ENCODE data around the gene TOR4A. TPM values are rescaled to one million over a fixed set of nuclear protein-coding genes. Genes with fewer than 3 reads are reported as not detected.

The TOR4A gene
- total and polyA plus RNA-seq, 2 donors (not counting 1 experiment from before 2014, with no cell fraction given) = 8.3 to 15.3 TPM

DNA sequence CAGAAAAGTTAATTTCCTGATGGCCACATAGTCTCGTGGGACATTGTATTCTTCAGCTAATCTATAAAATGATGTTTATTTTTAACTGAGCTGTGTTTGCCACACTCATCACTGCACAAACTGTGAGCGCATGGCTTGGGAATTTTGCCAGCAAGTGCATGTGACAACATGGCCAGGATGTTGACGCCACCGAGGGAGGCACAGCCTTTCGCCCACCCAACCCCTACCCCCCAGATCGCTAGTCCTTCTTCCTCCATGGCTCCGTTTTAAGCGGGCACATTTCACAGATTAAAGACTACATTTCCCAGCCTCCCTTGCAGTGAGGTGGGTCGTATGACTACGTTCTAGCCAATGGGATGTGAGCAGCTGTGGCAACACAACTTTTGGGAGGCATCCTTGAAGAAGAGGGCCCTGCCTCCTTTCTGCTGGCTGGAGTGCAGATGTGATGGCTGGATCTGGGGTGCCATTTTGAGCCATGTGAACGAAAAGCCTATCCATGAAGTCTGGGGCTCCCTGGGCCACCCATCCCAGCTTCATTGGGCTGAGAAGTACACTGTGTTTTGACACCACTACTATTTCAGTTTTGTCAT lies 16.7 kb downstream of the TOR4A start:
- ChIA-PET CTCF (interaction anchor here (1.1 to 1.3 kb wide), 2 partner anchors 18 to 151 kb away, joined by 3 read pairs; no protein-coding TSS in a partner anchor), POLR2A (interaction anchor here (0.5 kb wide), 1 partner anchor 252 kb away, joined by 6 read pairs; no protein-coding TSS in a partner anchor)
- H3K9me3 ChIP-seq (ENCODE audit: control extremely low read depth in 1 of 3, control insufficient read depth in 2 of 3, insufficient read depth in 1 of 3, low read length in 2 of 3) = peaks cover 0 to 26% (median 4%) of the 10 kb centered on the region in 3 donors
- WGBS (ENCODE audit: insufficient coverage) = 38% methylated on average over 7 of the region's 11 CpGs
- H3K27ac ChIP-seq (ENCODE audit: low read length in 2 of 2) = no peak overlapping the region
- Mint-ChIP-seq H3K4me3 (peak overlapping the region; percentile 73), H3K4me1 (peaks cover 15% of the 10 kb centered on the region), H3K27me3 (peaks cover 27% of the 10 kb centered on the region), H3K9me3 (ENCODE audit: insufficient read depth) (no peaks in the 10 kb centered on the region), H3K27ac (peak overlapping the region; percentile 26)
- peak overlapping the region; percentile 95 for H3K4me2 ChIP-seq (replicated peaks; ENCODE audit: low read depth, low read length, poor library complexity, severe bottlenecking)
- intact Hi-C loops (cut with micrococcal nuclease) = loop anchor here (10.0 kb wide), 1 partner anchor 241 kb away; no protein-coding TSS in a partner anchor
- H3K4me3 ChIP-seq (ENCODE audit: control extremely low read depth in 1 of 5, extremely low read depth in 1 of 5, insufficient read depth in 1 of 5, low read depth in 2 of 5, low read length in 4 of 5) = no peak overlapping the region
- DNase-seq (peak; percentile 53), ATAC-seq (ENCODE audit: low read depth) (no peak)
- peaks cover 25 to 28% of the 10 kb centered on the region in 2 donors for H3K4me1 ChIP-seq (ENCODE audit: control insufficient read depth in 2 of 2, insufficient read depth in 2 of 2, low read length in 2 of 2)
- H3K27me3 ChIP-seq (replicated peaks in 1 of 4; ENCODE audit: control extremely low read depth in 1 of 4, control insufficient read depth in 3 of 4, insufficient read depth in 4 of 4, low read length in 3 of 4) = peaks cover 0 to 48% (median 26%) of the 10 kb centered on the region in 4 experiments
- peak overlapping the region; percentile 64 for H2AFZ ChIP-seq (ENCODE audit: insufficient read depth, low read depth, low read length, poor library complexity, severe bottlenecking)
- peaks cover 9% of the 10 kb centered on the region for H4K20me1 ChIP-seq (ENCODE audit: control insufficient read depth, insufficient read depth, low read length, poor library complexity, severe bottlenecking)
- no peaks in the 10 kb centered on the region for H3K79me2 ChIP-seq (ENCODE audit: control insufficient read depth, insufficient read depth, low read length)
- no peak overlapping the region for H3K9ac ChIP-seq (ENCODE audit: low read length)
- H3K36me3 ChIP-seq (replicated peaks in 1 of 2; ENCODE audit: control extremely low read depth in 1 of 2, control insufficient read depth in 1 of 2, extremely low read depth in 1 of 2, insufficient read depth in 2 of 2, low read length in 1 of 2) = no peaks in the 10 kb centered on the region
- TF ChIP-seq EZH2 (IDR thresholded peaks at IDR 0.05; ENCODE audit: borderline replicate concordance, insufficient read depth, low read depth, low read length, poor library complexity, severe bottlenecking) = no peak
- TF ChIP-seq, protein P1, sequence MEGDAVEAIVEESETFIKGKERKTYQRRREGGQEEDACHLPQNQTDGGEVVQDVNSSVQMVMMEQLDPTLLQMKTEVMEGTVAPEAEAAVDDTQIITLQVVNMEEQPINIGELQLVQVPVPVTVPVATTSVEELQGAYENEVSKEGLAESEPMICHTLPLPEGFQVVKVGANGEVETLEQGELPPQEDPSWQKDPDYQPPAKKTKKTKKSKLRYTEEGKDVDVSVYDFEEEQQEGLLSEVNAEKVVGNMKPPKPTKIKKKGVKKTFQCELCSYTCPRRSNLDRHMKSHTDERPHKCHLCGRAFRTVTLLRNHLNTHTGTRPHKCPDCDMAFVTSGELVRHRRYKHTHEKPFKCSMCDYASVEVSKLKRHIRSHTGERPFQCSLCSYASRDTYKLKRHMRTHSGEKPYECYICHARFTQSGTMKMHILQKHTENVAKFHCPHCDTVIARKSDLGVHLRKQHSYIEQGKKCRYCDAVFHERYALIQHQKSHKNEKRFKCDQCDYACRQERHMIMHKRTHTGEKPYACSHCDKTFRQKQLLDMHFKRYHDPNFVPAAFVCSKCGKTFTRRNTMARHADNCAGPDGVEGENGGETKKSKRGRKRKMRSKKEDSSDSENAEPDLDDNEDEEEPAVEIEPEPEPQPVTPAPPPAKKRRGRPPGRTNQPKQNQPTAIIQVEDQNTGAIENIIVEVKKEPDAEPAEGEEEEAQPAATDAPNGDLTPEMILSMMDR (IDR thresholded peaks at IDR 0.05) = no peak

Data from B cell (primary cell).